Measurements from ENCODE around the gene CKS1B.

The CKS1B gene

GRCh38 chr1:155016231-155016831 is 41.9 kb downstream of the CKS1B start:
- DNase-seq = no peak

GRCh38 chr1:155017041-155017945 is 42.8 kb downstream of the CKS1B start:
- peak; percentile 91 to 96 for DNase-seq

GRCh38 chr1:155017946-155018316 is 43.5 kb downstream of the CKS1B start:
- no peak for DNase-seq

GRCh38 chr1:155018617-155019348 is 44.3 kb downstream of the CKS1B start:
- DNase-seq = no peak

- no peak for DNase-seq
Measured at GRCh38 chr1:155019377-155020245, 45.1 kb downstream of the CKS1B start.

- no peak for DNase-seq
Measured at GRCh38 chr1:155022136-155022926, 47.9 kb downstream of the CKS1B start.

GRCh38 chr1:155022927-155023236 is 48.4 kb downstream of the CKS1B start:
- DNase-seq = no peak

- DNase-seq = no peak
Measured at GRCh38 chr1:155023627-155024026, 49.1 kb downstream of the CKS1B start.

- DNase-seq = no peak
Measured at GRCh38 chr1:155024315-155024714, 49.8 kb downstream of the CKS1B start.

GRCh38 chr1:155026154-155026553 is 51.7 kb downstream of the CKS1B start:
- DNase-seq = no peak

- DNase-seq = no peak
Measured at GRCh38 chr1:155026588-155026987, 52.1 kb downstream of the CKS1B start.

All from stimulated activated CD4-positive, alpha-beta T cell treated with anti-CD3 and anti-CD28 coated beads, Interleukin-4, amount 100 ng/mL, for 4 hours (primary cell).